GM21717 (cell line): ENCODE data around the gene TRAPPC2.
"Not testable (repeated sequence)": the region's sequence is repeated elsewhere in the genome, so short reads cannot be mapped to it uniquely, and the experiment has no call there.

ENCODE experiments used
- ATAC-seq: cut with Tn5 transposase; IDR thresholded peaks from one replicate; pipeline ENCODE4 v1.9.1; 2021; ENCODE audit warnings: mild to moderate bottlenecking, moderate library complexity; ENCODE audit not compliant: unreplicated experiment

Gene TRAPPC2

DNA sequence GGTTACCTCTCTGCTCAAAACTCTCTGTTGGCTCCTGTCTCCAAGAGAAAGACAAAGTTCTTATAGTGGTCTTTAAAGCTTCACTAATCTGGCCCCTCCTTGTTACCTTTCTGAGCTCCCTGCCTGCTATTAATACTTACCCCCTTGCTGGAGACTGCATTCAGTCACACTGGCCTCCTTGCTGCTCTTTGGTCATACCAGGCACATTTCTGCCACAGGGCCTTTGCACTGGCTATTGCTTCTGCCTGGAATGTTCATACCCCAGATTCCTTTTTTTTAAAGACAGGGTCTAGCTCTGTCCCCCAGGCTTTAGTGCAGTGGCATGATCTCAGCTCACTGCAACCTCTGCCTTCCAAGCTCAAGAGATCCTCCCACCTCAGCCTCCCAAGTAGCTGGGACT, 61.4 kb downstream of the TRAPPC2 start:
- no peak for ATAC-seq

DNA sequence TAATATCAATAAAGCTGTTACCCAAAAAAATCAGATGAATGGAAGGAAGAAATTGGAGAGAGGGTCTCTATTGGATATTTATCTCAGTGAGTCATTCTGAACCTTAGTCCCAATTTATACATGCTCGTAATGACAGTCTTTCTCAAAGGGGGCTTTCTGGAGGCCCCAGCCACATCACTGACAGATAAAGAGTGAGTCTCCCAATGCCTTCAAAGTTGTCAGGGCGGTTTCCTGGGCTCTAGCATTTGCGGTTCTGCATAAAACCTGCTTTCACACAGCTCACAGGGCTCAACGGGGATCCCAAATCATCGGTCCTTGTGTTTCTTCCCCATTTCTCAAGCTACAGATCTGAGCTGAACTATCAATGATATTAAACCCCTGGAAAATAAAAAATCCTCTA, 64.2 kb downstream of the TRAPPC2 start:
- ATAC-seq = no peak

DNA sequence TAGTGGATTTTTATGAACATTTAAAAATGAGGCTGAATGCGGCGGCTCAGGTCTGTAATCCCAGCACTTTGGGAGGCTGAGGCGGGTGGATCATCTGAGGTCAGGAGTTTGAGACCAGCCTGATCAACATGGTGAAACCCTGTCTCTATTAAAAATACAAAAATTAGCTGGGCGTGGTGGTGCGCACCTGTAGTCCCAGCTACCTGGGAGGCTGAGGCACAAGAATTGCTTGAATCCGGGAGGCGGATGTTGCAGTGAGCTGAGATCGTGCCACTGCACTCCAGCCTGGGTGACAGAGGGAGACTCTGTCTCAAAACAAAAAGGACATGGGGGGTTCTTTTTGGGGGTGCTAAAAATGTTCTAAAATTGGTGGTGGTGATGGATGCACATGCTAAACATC, 64.7 kb downstream of the TRAPPC2 start:
- ATAC-seq = not testable (repeated sequence)

GRCh38 chrX:13669246-13669737, 65.1 kb downstream of the TRAPPC2 start:
- ATAC-seq = peak; percentile 80

- ATAC-seq = no peak
Observed at GRCh38 chrX:13667919-13668318, 66.5 kb downstream of the TRAPPC2 start.

DNA sequence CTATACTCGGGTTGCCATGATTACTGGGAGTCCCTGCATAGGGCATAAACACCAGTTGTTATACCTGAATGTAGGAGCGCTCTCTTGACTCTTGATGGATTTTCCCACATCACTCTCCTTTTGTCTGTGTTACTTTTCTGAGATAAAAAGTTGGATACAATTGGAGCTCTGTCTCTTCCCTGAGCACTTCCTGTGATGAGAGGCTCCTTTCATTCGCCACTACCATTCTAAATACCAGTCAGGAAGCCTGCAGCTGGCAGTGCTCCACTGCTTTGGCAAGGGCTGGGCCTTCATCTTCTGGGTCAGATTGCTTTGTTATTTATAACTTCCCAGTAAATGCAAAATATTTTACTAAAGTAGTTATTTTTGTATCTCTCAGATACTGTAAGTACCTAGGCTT, 67.6 kb downstream of the TRAPPC2 start:
- ATAC-seq = no peak

GRCh38 chrX:13664020-13664419, 70.4 kb downstream of the TRAPPC2 start:
- no peak for ATAC-seq

- no peak for ATAC-seq
Observed at GRCh38 chrX:13662355-13662791, 72.0 kb downstream of the TRAPPC2 start.
